ENCODE results near the gene PFN4. TPM values are rescaled to one million over a fixed set of nuclear protein-coding genes. Genes with fewer than 3 reads are reported as not detected.

PFN4 gene
- total and polyA plus RNA-seq, 9 of the 15 experiments (the other 6 are each of a cell fraction or from before 2014, with no cell fraction given): 0.07 to 0.54 (median 0.31) TPM; not detected in 2

- 0 out of 2 replicates have a peak, but pooled peaks have one; percentile 82 for TF ChIP-seq KAT7 (CRISPR knock-in tag; IDR thresholded peaks at IDR 0.05; ENCODE audit: borderline replicate concordance)
- no peak for TF ChIP-seq ATF7 (IDR thresholded peaks at IDR 0.05)
- no peak for TF ChIP-seq ZNF232 (CRISPR knock-in tag; IDR thresholded peaks at IDR 0.05)
- TF ChIP-seq CTCFL (IDR thresholded peaks at IDR 0.05; ENCODE audit: borderline replicate concordance, insufficient read depth, low read depth, low read length, poor library complexity, severe bottlenecking): no peak
- no peak for TF ChIP-seq CC2D1A (IDR thresholded peaks at IDR 0.05)
- peak in 1 of 2 experiments; percentile 54; a peak in 1 of 3 replicates for TF ChIP-seq CBX3 (IDR thresholded peaks at IDR 0.05; ENCODE audit: borderline replicate concordance in 1 of 2, low read length in 2 of 2)
- TF ChIP-seq ZNF197 (CRISPR knock-in tag; IDR thresholded peaks at IDR 0.05; ENCODE audit: low read depth): no peak
- no peak for TF ChIP-seq DMBX1 (CRISPR knock-in tag; IDR thresholded peaks at IDR 0.05; ENCODE audit: borderline replicate concordance)
- TF ChIP-seq, protein P1, sequence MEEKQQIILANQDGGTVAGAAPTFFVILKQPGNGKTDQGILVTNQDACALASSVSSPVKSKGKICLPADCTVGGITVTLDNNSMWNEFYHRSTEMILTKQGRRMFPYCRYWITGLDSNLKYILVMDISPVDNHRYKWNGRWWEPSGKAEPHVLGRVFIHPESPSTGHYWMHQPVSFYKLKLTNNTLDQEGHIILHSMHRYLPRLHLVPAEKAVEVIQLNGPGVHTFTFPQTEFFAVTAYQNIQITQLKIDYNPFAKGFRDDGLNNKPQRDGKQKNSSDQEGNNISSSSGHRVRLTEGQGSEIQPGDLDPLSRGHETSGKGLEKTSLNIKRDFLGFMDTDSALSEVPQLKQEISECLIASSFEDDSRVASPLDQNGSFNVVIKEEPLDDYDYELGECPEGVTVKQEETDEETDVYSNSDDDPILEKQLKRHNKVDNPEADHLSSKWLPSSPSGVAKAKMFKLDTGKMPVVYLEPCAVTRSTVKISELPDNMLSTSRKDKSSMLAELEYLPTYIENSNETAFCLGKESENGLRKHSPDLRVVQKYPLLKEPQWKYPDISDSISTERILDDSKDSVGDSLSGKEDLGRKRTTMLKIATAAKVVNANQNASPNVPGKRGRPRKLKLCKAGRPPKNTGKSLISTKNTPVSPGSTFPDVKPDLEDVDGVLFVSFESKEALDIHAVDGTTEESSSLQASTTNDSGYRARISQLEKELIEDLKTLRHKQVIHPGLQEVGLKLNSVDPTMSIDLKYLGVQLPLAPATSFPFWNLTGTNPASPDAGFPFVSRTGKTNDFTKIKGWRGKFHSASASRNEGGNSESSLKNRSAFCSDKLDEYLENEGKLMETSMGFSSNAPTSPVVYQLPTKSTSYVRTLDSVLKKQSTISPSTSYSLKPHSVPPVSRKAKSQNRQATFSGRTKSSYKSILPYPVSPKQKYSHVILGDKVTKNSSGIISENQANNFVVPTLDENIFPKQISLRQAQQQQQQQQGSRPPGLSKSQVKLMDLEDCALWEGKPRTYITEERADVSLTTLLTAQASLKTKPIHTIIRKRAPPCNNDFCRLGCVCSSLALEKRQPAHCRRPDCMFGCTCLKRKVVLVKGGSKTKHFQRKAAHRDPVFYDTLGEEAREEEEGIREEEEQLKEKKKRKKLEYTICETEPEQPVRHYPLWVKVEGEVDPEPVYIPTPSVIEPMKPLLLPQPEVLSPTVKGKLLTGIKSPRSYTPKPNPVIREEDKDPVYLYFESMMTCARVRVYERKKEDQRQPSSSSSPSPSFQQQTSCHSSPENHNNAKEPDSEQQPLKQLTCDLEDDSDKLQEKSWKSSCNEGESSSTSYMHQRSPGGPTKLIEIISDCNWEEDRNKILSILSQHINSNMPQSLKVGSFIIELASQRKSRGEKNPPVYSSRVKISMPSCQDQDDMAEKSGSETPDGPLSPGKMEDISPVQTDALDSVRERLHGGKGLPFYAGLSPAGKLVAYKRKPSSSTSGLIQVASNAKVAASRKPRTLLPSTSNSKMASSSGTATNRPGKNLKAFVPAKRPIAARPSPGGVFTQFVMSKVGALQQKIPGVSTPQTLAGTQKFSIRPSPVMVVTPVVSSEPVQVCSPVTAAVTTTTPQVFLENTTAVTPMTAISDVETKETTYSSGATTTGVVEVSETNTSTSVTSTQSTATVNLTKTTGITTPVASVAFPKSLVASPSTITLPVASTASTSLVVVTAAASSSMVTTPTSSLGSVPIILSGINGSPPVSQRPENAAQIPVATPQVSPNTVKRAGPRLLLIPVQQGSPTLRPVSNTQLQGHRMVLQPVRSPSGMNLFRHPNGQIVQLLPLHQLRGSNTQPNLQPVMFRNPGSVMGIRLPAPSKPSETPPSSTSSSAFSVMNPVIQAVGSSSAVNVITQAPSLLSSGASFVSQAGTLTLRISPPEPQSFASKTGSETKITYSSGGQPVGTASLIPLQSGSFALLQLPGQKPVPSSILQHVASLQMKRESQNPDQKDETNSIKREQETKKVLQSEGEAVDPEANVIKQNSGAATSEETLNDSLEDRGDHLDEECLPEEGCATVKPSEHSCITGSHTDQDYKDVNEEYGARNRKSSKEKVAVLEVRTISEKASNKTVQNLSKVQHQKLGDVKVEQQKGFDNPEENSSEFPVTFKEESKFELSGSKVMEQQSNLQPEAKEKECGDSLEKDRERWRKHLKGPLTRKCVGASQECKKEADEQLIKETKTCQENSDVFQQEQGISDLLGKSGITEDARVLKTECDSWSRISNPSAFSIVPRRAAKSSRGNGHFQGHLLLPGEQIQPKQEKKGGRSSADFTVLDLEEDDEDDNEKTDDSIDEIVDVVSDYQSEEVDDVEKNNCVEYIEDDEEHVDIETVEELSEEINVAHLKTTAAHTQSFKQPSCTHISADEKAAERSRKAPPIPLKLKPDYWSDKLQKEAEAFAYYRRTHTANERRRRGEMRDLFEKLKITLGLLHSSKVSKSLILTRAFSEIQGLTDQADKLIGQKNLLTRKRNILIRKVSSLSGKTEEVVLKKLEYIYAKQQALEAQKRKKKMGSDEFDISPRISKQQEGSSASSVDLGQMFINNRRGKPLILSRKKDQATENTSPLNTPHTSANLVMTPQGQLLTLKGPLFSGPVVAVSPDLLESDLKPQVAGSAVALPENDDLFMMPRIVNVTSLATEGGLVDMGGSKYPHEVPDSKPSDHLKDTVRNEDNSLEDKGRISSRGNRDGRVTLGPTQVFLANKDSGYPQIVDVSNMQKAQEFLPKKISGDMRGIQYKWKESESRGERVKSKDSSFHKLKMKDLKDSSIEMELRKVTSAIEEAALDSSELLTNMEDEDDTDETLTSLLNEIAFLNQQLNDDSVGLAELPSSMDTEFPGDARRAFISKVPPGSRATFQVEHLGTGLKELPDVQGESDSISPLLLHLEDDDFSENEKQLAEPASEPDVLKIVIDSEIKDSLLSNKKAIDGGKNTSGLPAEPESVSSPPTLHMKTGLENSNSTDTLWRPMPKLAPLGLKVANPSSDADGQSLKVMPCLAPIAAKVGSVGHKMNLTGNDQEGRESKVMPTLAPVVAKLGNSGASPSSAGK (IDR thresholded peaks at IDR 0.05): peak; percentile 58
- TF ChIP-seq, protein P2, sequence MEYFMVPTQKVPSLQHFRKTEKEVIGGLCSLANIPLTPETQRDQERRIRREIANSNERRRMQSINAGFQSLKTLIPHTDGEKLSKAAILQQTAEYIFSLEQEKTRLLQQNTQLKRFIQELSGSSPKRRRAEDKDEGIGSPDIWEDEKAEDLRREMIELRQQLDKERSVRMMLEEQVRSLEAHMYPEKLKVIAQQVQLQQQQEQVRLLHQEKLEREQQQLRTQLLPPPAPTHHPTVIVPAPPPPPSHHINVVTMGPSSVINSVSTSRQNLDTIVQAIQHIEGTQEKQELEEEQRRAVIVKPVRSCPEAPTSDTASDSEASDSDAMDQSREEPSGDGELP (CRISPR knock-in tag; IDR thresholded peaks at IDR 0.05; ENCODE audit: borderline replicate concordance): peak; percentile 23; the same call in 1 of the 2 replicates
These were observed 917 bp upstream of the PFN4 start (continued) for GRCh38 chr2:24123922-24124580.
